Esophagus muscularis mucosa (tissue), 4 donors: Measurements from ENCODE around the gene COL26A1.

Source experiments
- EP300 ChIP-seq: sonication (generic); formaldehyde crosslinking; IDR thresholded peaks from one replicate; pipeline ENCODE4 v1.6.1; 2017; ENCODE audit warnings: antibody characterized with exemption
- POLR2A ChIP-seq: fragments of 450-650 bp; IDR thresholded peaks from one replicate; pipeline ENCODE4 v1.6.1; 2017; ENCODE audit warnings: antibody characterized with exemption, moderate library complexity, mild to moderate bottlenecking, low read depth
- POLR2AphosphoS5 ChIP-seq, 2 donors: sonication (generic); formaldehyde crosslinking; IDR thresholded peaks; one replicate each; pipeline ENCODE4 v1.6.1; 2017; ENCODE audit warnings: antibody characterized with exemption in 2 of 2
- TF ChIP-seq, protein P1 (sequence below), 3 experiments: fragments of 200-600 bp in 2 of 3; fragments of 450-650 bp in 1 of 3; sonication (generic) in 2 of 3; IDR thresholded peaks; one replicate each; pipeline ENCODE4 v1.5.1; 2017 to 2019; ENCODE audit warnings: antibody characterized with exemption in 3 of 3, mild to moderate bottlenecking in 2 of 3, moderate library complexity in 1 of 3

DNA sequence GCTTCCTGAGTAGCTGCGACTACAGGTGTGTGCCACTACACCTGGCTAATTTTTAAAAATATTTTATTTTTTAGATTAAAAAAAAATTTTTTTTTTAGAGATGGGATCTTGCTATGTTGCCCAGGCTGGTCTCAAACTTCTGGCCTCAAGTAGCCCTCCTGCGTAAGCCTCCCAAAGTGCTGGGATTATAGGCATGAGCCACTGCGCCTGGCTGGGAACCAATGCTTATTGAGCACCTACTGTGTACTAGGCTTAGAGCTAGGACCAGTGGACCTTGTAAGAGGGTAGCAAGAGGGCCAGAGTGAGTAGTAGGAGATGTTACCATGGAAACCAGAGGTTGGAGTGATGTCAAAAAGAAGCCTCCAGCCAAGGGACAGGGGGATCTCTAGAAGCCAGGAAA lies 31.2 kb downstream of the COL26A1 start:
- TF ChIP-seq, protein P1, sequence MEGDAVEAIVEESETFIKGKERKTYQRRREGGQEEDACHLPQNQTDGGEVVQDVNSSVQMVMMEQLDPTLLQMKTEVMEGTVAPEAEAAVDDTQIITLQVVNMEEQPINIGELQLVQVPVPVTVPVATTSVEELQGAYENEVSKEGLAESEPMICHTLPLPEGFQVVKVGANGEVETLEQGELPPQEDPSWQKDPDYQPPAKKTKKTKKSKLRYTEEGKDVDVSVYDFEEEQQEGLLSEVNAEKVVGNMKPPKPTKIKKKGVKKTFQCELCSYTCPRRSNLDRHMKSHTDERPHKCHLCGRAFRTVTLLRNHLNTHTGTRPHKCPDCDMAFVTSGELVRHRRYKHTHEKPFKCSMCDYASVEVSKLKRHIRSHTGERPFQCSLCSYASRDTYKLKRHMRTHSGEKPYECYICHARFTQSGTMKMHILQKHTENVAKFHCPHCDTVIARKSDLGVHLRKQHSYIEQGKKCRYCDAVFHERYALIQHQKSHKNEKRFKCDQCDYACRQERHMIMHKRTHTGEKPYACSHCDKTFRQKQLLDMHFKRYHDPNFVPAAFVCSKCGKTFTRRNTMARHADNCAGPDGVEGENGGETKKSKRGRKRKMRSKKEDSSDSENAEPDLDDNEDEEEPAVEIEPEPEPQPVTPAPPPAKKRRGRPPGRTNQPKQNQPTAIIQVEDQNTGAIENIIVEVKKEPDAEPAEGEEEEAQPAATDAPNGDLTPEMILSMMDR (IDR thresholded peaks at IDR 0.05) = no peak
- no peak for TF ChIP-seq POLR2AphosphoS5 (IDR thresholded peaks at IDR 0.05)
- TF ChIP-seq POLR2A = no peak
- no peak for TF ChIP-seq EP300
